GM12864 (cell line): ENCODE data around the gene CCL1.

ENCODE experiments used
- DNase-seq: peaks from one replicate; pipeline ENCODE4 v3.0.0-alpha.2; 2011; ENCODE audit warnings: low read depth
- H3K4me3 ChIP-seq: 2 replicates; pipeline ENCODE4 v1.5.1; 2011; ENCODE audit warnings: mild to moderate bottlenecking, low read depth, low read length, control low read depth
- TF ChIP-seq, protein P1 (sequence below): IDR thresholded peaks from 2 replicates; pipeline ENCODE4 v1.5.1; 2011; ENCODE audit warnings: low read depth, mild to moderate bottlenecking, moderate library complexity, low read length, control low read depth, inconsistent platforms; ENCODE audit errors: missing control alignments

CCL1 gene

GRCh38 chr17:34354637-34355036, 8.4 kb downstream of the CCL1 start:
- DNase-seq = no peak
- TF ChIP-seq, protein P1, sequence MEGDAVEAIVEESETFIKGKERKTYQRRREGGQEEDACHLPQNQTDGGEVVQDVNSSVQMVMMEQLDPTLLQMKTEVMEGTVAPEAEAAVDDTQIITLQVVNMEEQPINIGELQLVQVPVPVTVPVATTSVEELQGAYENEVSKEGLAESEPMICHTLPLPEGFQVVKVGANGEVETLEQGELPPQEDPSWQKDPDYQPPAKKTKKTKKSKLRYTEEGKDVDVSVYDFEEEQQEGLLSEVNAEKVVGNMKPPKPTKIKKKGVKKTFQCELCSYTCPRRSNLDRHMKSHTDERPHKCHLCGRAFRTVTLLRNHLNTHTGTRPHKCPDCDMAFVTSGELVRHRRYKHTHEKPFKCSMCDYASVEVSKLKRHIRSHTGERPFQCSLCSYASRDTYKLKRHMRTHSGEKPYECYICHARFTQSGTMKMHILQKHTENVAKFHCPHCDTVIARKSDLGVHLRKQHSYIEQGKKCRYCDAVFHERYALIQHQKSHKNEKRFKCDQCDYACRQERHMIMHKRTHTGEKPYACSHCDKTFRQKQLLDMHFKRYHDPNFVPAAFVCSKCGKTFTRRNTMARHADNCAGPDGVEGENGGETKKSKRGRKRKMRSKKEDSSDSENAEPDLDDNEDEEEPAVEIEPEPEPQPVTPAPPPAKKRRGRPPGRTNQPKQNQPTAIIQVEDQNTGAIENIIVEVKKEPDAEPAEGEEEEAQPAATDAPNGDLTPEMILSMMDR = no peak
- H3K4me3 ChIP-seq = no peak overlapping the region

GRCh38 chr17:34352191-34352590, 10.8 kb downstream of the CCL1 start:
- no peak overlapping the region for H3K4me3 ChIP-seq
- TF ChIP-seq, protein P1 = no peak
- DNase-seq = no peak

GRCh38 chr17:34351096-34351495, 11.9 kb downstream of the CCL1 start:
- no peak overlapping the region for H3K4me3 ChIP-seq
- TF ChIP-seq, protein P1 = no peak
- DNase-seq = no peak

- TF ChIP-seq, protein P1 = no peak
- no peak overlapping the region for H3K4me3 ChIP-seq
- no peak for DNase-seq
Observed at GRCh38 chr17:34349751-34350150, 13.3 kb downstream of the CCL1 start.

DNA sequence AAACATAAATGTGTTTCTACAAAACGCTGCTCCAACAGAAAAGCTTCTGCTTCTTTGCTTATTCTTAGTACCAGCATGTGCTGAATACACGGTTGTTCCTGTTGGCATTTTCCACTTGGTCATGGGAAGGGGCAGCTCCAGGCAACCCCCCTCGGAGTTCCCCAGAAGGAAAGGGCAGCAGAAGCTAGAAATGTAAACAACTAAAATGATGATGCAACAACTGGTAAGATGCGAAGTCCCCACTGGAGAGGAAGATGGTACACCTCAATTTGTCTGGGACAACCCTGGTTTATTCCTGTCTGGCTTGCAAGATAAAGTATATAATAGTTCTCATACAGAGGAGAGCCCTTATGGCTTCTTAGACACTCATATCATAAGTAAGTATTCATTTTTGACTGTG, 16.0 kb downstream of the CCL1 start:
- TF ChIP-seq, protein P1 = no peak
- DNase-seq = no peak
- H3K4me3 ChIP-seq = no peak overlapping the region

DNA sequence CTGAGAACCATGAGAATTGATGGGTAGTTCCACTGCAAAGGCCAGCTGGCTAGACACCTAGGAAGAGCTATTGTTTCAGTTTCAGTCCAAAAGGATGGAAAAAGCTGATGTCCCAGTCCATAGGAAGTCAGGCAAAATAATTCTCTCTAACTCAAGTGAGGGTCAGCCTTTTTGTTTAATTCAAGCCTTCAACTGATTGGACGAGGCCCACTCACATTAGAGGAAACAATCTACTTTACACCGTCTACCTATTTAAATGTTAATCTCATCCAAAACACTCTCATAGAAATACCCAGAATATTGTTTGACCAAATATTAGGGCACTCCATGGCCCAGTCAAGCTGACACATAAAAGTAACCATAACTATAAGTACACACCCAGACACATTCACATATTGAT, 21.1 kb downstream of the CCL1 start:
- TF ChIP-seq, protein P1 = no peak
- DNase-seq = no peak
- no peak overlapping the region for H3K4me3 ChIP-seq

GRCh38 chr17:34339138-34339770, 23.8 kb downstream of the CCL1 start:
- TF ChIP-seq, protein P1 = no peak
- no peak for DNase-seq
- H3K4me3 ChIP-seq = no peak overlapping the region
